ENCODE results near the gene RPS6KA3. TPM values are rescaled to one million over a fixed set of nuclear protein-coding genes. Genes with fewer than 3 reads are reported as not detected.

RPS6KA3 gene
- total and polyA plus RNA-seq, 9 of the 15 experiments (the other 6 are each of a cell fraction or from before 2014, with no cell fraction given), result 10.9 to 61.9 (median 37.4) TPM

DNA sequence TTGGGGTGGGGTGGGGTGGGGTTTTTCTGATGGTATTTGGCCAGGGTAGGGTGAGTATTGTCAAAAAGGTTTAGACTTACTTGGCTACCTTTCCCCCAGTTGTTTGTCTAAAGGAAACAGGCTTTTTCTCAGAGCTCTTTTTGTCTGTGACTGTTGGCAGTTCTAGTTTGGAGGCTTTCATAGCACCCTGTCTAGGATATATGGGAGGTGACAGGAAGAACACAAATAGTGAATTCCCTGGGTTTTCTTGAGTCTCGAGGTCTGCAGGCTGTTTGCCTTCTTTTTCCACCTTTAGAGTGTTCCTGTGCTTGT is 13.5 kb downstream of the RPS6KA3 start (continued):
- no peak for TF ChIP-seq ZNF280B (CRISPR knock-in tag; IDR thresholded peaks at IDR 0.05)
- TF ChIP-seq ZFP36 (IDR thresholded peaks at IDR 0.05; ENCODE audit: low read depth, low read length, partially characterized antibody), result no peak
- TF ChIP-seq DACH1 (IDR thresholded peaks at IDR 0.05; ENCODE audit: partially characterized antibody), result no peak
- TF ChIP-seq SAP30 (IDR thresholded peaks at IDR 0.05; ENCODE audit: borderline replicate concordance, insufficient read depth, low read depth, low read length, poor library complexity, severe bottlenecking), result no peak

GRCh38 chrX:20252381-20253231 is 14.1 kb downstream of the RPS6KA3 start:
- Histone ChIP-seq H3K27me3 (ENCODE audit: control insufficient read depth in 2 of 2, insufficient read depth in 2 of 2, low read length in 2 of 2) (no peaks in the 10 kb centered on the region), H4K20me1 (replicated peaks; ENCODE audit: control insufficient read depth, insufficient read depth, low read length) (no peaks in the 10 kb centered on the region), H3K9me3 (replicated peaks; ENCODE audit: control insufficient read depth, insufficient read depth, low read depth, low read length) (no peaks in the 10 kb centered on the region; the same call in 1 of the 2 replicates), H3K4me1 (replicated peaks in 1 of 2; ENCODE audit: control insufficient read depth in 2 of 2, insufficient read depth in 2 of 2, low read length in 2 of 2) (peaks cover 0 to 6% of the 10 kb centered on the region in 2 experiments; a peak in 2 of 5 replicates), H3K36me3 (ENCODE audit: control insufficient read depth, insufficient read depth, low read length) (peaks cover 16% of the 10 kb centered on the region; the same call in 2 of the 3 replicates), H3K27ac (ENCODE audit: extremely low read depth, low read depth, low read length) (no peak overlapping the region), H3K9ac (ENCODE audit: insufficient read depth in 1 of 2, low read depth in 2 of 2, low read length in 2 of 2) (no peak overlapping the region; a peak in 1 of 4 replicates), H3K79me2 (ENCODE audit: control insufficient read depth, insufficient read depth, low read length) (peaks cover 48% of the 10 kb centered on the region), H3K9me1 (ENCODE audit: control insufficient read depth, insufficient read depth, low read length) (no peaks in the 10 kb centered on the region), H3K4me3 (no peak overlapping the region), H2AFZ (ENCODE audit: low read depth, low read length) (no peak overlapping the region), H3K4me2 (ENCODE audit: insufficient read depth, low read length) (no peak overlapping the region)
- ChIA-PET CTCF (ENCODE audit: low intra/inter-chr PET ratio) (interaction anchor here (0.8 kb wide), 1 partner anchor 190 kb away, joined by 5 read pairs; no protein-coding TSS in a partner anchor), POLR2A (interaction anchor here (1.0 kb wide), 1 partner anchor 11 kb away, joined by 4 read pairs; no protein-coding TSS in a partner anchor)
- FAIRE-seq (peak; percentile 68), DNase-seq (ENCODE audit: extremely low read depth in 1 of 4, low spot score in 3 of 4) (peak; percentile 39 to 65 (median 42)), ATAC-seq (peak; percentile 91)
- in situ Hi-C loops (cut with MboI) (no loop called here), intact Hi-C loops (cut with micrococcal nuclease) (loop anchor here (1.0 kb wide), 1 partner anchor 190 kb away; no protein-coding TSS in a partner anchor)
- 75% methylated on average over 5 of the region's 6 CpGs for WGBS (ENCODE audit: insufficient coverage, low coverage, missing lambda C conversion rate)
- no TSS peak for BruUV-seq (replicated peaks)
- no peak for TF ChIP-seq NONO (IDR thresholded peaks at IDR 0.05; ENCODE audit: low read depth in 2 of 2, low read length in 1 of 2)
- no peak for TF ChIP-seq BRF1 (IDR thresholded peaks at IDR 0.05; ENCODE audit: borderline replicate concordance, extremely low read depth, insufficient read length)
- 0 out of 2 replicates have a peak, but pooled peaks have one; percentile 30 for TF ChIP-seq POLR2A (conservative IDR thresholded peaks at IDR 0.05)
- no peak for TF ChIP-seq PYGO2 (tag; IDR thresholded peaks at IDR 0.05)
- no peak for TF ChIP-seq ZBTB8A (IDR thresholded peaks at IDR 0.05; ENCODE audit: partially characterized antibody)
- TF ChIP-seq, protein P1, sequence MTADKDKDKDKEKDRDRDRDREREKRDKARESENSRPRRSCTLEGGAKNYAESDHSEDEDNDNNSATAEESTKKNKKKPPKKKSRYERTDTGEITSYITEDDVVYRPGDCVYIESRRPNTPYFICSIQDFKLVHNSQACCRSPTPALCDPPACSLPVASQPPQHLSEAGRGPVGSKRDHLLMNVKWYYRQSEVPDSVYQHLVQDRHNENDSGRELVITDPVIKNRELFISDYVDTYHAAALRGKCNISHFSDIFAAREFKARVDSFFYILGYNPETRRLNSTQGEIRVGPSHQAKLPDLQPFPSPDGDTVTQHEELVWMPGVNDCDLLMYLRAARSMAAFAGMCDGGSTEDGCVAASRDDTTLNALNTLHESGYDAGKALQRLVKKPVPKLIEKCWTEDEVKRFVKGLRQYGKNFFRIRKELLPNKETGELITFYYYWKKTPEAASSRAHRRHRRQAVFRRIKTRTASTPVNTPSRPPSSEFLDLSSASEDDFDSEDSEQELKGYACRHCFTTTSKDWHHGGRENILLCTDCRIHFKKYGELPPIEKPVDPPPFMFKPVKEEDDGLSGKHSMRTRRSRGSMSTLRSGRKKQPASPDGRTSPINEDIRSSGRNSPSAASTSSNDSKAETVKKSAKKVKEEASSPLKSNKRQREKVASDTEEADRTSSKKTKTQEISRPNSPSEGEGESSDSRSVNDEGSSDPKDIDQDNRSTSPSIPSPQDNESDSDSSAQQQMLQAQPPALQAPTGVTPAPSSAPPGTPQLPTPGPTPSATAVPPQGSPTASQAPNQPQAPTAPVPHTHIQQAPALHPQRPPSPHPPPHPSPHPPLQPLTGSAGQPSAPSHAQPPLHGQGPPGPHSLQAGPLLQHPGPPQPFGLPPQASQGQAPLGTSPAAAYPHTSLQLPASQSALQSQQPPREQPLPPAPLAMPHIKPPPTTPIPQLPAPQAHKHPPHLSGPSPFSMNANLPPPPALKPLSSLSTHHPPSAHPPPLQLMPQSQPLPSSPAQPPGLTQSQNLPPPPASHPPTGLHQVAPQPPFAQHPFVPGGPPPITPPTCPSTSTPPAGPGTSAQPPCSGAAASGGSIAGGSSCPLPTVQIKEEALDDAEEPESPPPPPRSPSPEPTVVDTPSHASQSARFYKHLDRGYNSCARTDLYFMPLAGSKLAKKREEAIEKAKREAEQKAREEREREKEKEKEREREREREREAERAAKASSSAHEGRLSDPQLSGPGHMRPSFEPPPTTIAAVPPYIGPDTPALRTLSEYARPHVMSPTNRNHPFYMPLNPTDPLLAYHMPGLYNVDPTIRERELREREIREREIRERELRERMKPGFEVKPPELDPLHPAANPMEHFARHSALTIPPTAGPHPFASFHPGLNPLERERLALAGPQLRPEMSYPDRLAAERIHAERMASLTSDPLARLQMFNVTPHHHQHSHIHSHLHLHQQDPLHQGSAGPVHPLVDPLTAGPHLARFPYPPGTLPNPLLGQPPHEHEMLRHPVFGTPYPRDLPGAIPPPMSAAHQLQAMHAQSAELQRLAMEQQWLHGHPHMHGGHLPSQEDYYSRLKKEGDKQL (CRISPR knock-in tag; IDR thresholded peaks at IDR 0.05; ENCODE audit: borderline replicate concordance), result no peak
- no peak for TF ChIP-seq GATAD2A (IDR thresholded peaks at IDR 0.05)
- no peak for TF ChIP-seq CREBBP (IDR thresholded peaks at IDR 0.05; ENCODE audit: low read depth, low read length)
- TF ChIP-seq FOXJ3 (CRISPR knock-in tag; IDR thresholded peaks at IDR 0.05), result no peak
